G401.6 (cell line): ENCODE data around the gene ZBTB39.
"Not testable (repeated sequence)": the region's sequence is repeated elsewhere in the genome, so short reads cannot be mapped to it uniquely, and the experiment has no call there.

ENCODE experiments used
- FAIRE-seq: peaks from 2 replicates; lab custom pipeline; 2012; peaks lifted over from hg19 to GRCh38; lab: Jason Lieb, UNC

Gene ZBTB39, protein sequence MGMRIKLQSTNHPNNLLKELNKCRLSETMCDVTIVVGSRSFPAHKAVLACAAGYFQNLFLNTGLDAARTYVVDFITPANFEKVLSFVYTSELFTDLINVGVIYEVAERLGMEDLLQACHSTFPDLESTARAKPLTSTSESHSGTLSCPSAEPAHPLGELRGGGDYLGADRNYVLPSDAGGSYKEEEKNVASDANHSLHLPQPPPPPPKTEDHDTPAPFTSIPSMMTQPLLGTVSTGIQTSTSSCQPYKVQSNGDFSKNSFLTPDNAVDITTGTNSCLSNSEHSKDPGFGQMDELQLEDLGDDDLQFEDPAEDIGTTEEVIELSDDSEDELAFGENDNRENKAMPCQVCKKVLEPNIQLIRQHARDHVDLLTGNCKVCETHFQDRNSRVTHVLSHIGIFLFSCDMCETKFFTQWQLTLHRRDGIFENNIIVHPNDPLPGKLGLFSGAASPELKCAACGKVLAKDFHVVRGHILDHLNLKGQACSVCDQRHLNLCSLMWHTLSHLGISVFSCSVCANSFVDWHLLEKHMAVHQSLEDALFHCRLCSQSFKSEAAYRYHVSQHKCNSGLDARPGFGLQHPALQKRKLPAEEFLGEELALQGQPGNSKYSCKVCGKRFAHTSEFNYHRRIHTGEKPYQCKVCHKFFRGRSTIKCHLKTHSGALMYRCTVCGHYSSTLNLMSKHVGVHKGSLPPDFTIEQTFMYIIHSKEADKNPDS

GRCh38 chr12:57005980-57006808 lies at the start of gene ZBTB39:
TSS of gene ZBTB39 (minus strand) at chr12:57006546. CDS start at chr12:57004917, 1,629 bp downstream.
- FAIRE-seq, result no peak

GRCh38 chr12:57055824-57056223 lies 49.5 kb upstream of the ZBTB39 start:
- no peak for FAIRE-seq

GRCh38 chr12:57053901-57054300 lies 47.6 kb upstream of the ZBTB39 start:
- not testable (repeated sequence) for FAIRE-seq

DNA sequence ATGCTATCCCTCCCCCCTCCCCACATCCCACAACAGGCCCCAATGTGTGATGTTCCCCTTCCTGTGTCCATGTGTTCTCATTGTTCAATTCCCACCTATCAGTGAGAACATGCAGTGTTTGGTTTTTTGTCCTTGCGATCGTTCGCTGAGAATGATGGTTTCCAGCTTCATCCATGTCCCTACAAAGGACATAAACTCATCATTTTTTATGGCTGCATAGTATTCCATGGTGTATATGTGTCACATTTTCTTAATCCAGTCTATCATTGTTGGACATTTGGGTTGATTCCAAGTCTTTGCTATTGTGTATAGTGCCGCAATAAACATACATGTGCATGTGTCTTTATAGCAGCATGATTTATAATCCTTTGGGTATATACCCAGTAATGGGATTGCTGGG lies 46.8 kb upstream of the ZBTB39 start:
- not testable (repeated sequence) for FAIRE-seq

DNA sequence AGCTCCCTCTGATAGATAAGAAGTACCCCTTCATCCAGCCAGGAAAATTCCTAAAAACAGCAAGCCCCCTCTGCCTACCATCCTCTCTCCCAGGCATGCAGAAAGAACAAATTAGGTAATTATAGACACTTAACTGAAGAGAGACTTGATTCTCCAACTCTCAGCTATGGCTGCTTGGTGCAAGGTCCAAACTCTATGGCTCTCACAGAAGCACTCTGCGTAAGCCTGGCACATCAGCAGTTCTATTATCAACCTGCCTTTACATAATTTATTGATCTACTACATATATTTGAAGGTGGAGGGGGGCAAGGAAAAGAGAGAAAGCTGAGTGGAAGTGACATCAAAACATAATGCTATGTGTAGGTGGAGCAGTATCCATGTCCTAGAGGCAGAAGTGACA lies 44.7 kb upstream of the ZBTB39 start:
- no peak for FAIRE-seq

- no peak for FAIRE-seq
These were observed 43.5 kb upstream of the ZBTB39 start, which contains the start of gene MYO1A for GRCh38 chr12:57049890-57050289. TSS of gene MYO1A (minus strand) at chr12:57050129. CDS start at chr12:57048323, 1,806 bp downstream.

GRCh38 chr12:57049119-57049446 lies 42.7 kb upstream of the ZBTB39 start:
- FAIRE-seq, result no peak

DNA sequence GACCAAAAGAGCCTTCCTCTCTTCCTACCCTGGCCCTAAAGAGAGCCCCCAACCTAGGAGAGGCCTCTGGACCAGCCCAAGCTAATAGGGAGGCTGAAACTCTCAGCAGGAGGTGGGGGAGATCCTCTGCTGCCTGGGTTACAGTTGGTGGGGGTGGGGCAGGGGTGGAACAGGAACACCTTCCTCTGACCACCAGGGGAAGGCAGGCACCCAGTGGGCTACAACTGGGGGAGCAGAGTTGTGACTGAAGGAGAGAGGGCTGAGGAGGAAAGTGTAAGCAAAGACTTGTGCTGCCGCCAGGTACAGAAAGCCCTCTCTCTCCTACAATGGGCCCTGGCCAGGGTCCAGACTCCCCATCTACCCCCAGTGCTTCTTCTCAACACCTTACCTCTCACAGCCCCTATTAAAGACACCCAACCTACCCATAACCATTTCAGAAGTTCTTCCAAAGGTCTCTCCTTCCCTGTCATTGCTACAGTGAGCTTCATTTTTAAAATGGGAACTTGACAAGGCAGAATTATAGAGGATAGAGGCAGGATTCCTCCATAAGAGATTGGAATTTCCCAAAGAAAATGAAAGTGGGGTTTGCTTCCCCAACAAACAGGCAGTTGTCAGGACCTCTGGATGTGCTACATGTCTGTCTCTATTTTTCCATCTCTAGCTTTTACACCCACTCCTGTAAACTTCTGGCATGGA lies 42.2 kb upstream of the ZBTB39 start:
- no peak for FAIRE-seq

- no peak for FAIRE-seq
These were observed 41.6 kb upstream of the ZBTB39 start for GRCh38 chr12:57047981-57048380.

GRCh38 chr12:57046947-57047890 lies 40.9 kb upstream of the ZBTB39 start:
- FAIRE-seq, result no peak

DNA sequence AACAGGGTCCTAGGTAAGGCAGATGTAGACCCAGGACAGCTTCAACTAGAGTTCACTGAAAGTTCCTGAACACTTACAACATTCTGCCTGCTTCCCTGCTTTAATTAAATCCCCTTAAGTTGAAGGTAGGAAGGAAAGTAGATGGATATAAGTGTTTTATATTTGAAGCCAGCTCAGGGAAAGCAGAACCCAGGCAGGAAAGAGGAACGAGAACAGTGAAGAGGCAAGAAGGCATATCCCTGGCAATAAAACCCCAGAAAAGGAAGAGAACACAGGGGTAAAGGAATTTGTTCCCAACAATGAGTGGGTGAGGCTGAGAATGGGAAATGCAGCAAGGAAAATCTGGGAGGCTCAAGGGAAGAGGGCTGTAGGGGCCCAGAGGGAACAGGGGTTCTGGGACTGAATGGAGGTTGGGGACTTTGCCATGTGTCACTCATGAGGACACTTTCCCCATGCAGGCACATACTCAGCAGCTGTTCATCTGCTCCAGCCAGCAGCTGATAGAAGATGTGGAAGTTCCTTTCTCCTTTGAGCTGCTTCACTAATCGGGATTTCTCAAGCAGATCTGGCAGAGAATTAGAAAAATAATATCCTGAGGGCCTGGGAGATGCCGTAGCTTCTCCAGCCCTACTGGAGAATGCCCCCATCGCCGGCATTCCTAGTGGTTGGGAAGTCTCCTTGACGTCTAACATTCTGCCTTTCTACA lies 39.9 kb upstream of the ZBTB39 start:
- FAIRE-seq, result no peak

GRCh38 chr12:57044889-57045288 lies 38.5 kb upstream of the ZBTB39 start:
- no peak for FAIRE-seq

DNA sequence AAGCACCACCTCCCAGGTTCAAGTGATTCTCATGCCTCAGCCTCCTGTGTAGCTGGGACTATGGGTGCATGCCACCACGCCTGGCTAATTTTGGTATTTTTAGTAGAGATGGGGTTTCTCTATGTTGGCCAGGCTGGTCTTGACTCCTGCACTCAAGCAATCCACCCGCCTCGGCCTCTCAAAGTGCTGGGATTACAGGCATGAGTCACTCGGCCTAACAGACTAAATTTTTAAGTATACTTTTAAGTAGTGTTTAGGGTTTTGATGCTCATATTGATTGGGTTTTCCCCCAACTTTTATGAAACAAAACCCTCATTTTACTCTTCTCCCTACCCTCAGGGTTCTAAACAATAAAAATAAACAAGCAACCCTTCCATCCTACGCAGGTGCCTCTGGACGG lies 38.1 kb upstream of the ZBTB39 start:
- FAIRE-seq, result no peak

DNA sequence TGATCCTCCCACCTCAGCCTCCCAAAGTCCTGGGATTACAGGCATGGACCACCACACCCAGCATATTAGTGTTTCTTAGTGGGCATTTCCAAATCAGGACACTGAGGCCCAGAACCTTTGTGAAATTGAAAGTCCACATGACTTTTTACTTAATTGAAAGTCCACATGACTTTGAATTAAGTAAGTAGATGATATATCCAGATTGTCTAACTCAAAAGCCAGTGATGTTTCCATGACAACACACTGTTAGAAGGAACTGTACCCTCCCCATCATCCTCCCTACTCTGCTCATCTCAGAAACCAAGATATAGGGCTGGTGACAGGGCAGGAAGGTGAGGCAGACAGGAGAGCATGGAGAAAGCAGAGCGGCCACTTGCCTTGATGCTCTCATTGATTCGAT lies 36.3 kb upstream of the ZBTB39 start:
- no peak for FAIRE-seq

GRCh38 chr12:57040750-57041149 lies 34.4 kb upstream of the ZBTB39 start:
- FAIRE-seq, result no peak

DNA sequence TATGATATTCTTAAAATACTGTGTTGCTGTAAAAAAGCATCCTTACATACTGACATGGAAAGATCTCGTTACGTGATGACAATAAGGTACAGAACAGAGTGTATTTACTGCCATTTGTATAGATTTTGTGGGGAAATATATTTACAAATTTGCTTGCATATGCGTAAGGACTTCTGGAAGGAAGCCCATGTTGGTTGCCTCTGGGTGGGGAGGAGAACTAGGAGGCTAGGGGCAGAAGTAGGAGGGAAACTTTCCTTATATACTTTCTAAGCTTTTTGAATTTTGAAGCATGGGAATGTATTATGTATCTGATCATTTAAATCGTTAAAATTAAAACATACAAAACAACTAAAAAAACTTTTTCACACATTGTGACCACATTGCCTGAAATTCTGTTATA lies 33.9 kb upstream of the ZBTB39 start:
- FAIRE-seq, result no peak

DNA sequence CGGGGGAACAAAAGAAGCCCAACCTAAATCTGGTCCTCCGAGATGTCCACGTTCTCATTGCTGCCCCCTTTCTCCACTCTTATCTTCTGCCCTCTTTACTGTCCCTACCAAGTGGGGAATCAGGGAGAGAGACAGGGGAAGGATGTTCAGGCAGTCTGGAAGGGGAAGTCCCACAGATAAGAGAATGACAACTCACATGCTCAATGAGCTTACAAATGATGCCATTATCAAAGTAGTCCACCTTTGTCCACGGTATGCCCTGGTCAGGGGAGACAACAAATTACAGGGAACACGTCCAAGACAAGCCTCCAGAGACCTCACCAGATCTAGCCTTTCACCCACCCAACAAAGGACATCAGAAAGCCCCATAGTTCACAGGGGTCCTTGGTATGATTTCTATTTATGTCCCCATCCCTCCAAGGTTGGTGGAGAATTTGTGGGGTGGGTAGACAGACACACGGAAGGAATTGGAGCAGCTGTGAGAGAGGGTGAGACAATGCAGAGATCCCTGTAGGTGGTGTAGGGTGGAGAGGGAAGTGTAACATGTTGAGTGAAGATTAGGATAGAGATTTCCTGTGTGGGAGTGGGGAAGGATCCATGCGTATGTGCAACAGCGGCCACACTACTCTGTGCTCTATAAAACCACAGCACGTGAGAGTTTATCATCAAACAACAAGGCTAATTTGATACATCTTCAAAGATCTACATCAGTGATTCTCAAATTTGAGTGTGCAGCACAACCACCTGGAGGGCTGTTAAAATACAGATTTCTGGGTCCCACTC lies 32.9 kb upstream of the ZBTB39 start:
- no peak for FAIRE-seq

- no peak for FAIRE-seq
These were observed 30.9 kb upstream of the ZBTB39 start for GRCh38 chr12:57037264-57037663.

DNA sequence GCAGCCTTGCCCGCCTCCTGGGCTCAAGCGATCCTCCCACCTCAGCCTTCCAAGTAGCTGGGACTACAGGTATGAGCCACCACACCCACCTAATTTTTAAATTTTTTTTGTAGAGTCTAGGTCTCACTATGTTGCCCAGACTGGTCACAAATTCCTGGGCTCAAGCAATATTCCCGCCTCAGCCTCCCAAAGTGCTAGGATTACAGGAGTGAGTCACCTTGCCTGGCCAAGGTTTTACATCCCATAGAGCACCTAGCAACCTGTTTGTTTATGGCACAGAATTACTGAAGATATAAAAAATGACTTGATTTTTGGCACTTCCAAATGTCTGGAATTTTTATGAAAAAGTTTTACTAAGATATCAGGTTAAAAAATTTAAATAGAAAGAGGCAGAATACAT lies 27.1 kb upstream of the ZBTB39 start:
- FAIRE-seq, result no peak

GRCh38 chr12:57031789-57032188 lies 25.4 kb upstream of the ZBTB39 start:
- no peak for FAIRE-seq
